Measurements from ENCODE around the gene ZNF652.
A peak's percentile ranks its signal among the peaks of the same experiment; 100 is the strongest.

ZNF652 gene

DNA sequence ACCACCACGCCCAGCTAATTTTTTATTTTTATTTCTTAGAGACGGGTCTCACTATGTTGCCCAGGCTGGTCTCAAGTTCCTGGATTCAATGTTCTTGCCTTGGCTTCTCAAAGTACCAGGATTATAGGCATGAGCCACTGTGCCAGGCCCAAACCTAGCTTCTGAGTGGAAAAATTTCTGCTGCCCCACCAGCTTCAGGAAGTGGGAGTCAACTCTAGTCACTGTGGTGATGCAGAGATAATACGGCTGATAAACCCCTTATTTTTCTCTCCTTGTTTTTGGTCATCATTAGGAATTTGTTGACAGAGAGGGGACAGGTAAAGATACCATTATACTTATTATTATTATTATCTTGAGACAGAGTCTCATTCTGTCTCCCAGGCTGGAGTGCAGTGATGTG lies 103.7 kb downstream of the ZNF652 start:
- DNase-seq = no peak

- no peak for DNase-seq
Measured at GRCh38 chr17:49255125-49255524, 106.9 kb downstream of the ZNF652 start.

DNA sequence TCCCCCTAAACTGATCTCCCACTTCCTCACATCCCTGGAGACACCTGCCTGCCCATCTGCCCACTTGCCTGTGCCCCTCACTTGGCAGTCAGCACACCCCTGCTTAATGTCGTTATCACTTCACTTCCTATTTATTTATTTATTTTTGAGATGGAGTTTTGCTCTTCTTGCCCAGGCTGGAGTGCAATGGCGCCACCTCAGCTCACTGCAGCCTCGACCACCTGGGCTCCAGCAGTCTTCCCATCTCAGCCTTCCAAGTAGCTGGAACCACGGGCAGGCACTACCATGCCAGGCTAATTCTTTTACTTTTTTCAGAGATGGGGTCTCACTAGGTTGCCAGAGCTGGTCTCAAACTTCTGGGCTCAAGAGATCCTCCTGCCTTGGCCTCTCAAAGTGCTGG lies 108.0 kb downstream of the ZNF652 start:
- no peak for DNase-seq

DNA sequence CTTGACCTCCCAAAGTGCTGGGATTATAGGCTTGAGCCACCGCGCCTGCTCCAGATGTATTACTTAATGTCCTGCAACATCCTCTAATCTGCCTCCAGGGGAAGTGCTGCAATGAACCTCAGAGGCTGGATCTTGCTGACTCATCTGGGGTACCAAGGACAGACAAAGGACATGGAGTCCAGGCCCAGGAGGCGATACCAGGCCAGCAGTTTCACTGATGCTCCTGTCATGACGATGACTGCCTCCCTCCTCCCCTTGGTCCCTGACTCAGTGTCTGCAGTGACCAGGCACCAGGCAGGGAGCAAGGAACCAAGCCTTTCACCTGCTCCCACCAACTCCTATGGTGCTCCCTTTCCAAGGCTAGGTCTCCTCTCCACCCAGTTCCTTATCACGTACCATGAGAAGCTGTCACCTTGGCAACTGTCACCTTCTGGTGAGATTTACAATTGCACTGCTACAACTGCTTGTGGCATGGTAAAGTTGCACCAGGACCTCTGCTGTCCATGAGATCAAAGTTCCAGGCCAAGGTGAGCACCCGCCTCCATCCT lies 109.8 kb downstream of the ZNF652 start:
- DNase-seq = peak in 1 of 2 donors; percentile 16

DNA sequence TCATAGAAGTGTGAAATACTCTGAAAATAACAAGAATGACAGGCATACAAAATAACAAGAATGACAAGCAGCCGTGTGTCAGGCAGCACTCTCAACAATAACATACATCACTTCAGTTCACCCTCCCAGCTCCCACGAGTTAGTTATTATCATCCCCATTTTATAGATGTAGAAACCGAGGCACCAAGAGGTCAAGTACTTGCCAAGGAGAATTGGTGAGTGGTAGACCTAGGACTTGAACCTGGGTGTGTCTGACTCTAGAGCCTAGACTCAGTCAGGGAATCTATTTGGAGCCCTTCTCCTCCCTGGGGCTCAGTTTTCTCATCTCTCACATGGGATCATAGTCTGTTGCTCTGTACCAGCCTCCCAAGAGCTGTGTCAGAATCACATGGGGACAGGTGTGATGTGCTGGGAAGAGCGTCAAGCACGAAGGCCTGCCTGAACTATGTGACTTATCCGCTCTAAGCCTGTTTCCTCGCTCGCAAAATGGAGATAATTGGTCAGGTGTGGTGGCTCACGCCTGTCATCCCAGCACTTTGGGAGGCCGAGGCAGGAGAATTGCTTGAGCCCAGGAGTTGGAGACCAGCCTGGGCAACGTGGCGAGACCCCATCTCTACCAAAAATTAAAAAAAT lies 112.0 kb downstream of the ZNF652 start:
- no peak for DNase-seq

GRCh38 chr17:49249292-49249794 lies 112.7 kb downstream of the ZNF652 start:
- no peak for DNase-seq

DNA sequence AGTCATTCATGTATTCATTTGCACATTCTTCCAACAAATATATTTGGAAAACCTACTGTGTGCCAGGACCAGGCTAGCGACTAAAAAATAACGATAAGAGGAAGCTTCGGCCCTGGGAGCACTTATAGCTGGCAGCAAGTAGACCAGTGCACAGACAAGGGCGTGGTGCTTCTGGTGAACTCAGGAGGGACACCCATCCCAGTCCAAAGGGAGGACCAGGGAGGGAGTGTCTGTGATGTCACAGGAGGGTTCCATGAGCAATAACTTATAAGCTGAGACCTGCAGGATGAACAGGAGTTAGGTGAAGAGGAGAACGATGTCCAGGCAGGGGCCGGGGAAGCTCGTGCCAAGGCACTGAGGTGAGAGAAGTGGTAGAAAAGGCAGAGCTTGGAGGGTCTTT lies 114.1 kb downstream of the ZNF652 start:
- DNase-seq = no peak

- DNase-seq = no peak
Measured at GRCh38 chr17:49244839-49245238, 117.2 kb downstream of the ZNF652 start.

Data from bone marrow (tissue), 2 donors.